Heart left ventricle (tissue), 16 donors: Measurements from ENCODE around the gene PGK2. TPM values are rescaled to one million over a fixed set of nuclear protein-coding genes. Genes with fewer than 3 reads are reported as not detected.

Source experiments
- ATAC-seq, 4 donors: fragments of 200-7000 bp; cut with Tn5 transposase; one replicate each; pipeline ENCODE4 v1.9.1; 2020 to 2022; ENCODE audit warnings: moderate library complexity in 4 of 4, mild to moderate bottlenecking in 3 of 4, moderate number of reproducible peaks in 1 of 4
- DNase-seq, 5 donors: peaks; one replicate each; pipeline ENCODE4 v3.0.0-alpha.2; 2020
- H3K27ac ChIP-seq, 12 donors: fragments of 200-600 bp; sonication (generic) in 4 of 12; one replicate each; pipeline versions ENCODE4 v1.5.0 to v1.8.0; 2016 to 2022; ENCODE audit warnings: mild to moderate bottlenecking in 2 of 12
- H3K27me3 ChIP-seq, 9 donors: fragments of 200-600 bp; sonication (generic) in 2 of 9; one replicate each; pipeline versions ENCODE4 v1.5.1 to v1.8.0; 2016 to 2022; ENCODE audit warnings: mild to moderate bottlenecking in 3 of 9
- H3K36me3 ChIP-seq, 9 donors: fragments of 200-600 bp; sonication (generic) in 2 of 9; one replicate each; pipeline versions ENCODE4 v1.5.0 to v1.8.0; 2018 to 2022; ENCODE audit warnings: mild to moderate bottlenecking in 2 of 9
- H3K4me1 ChIP-seq, 12 donors: fragments of 200-600 bp; sonication (generic) in 4 of 12; one replicate each; pipeline versions ENCODE4 v1.5.0 to v1.8.0; 2016 to 2022; ENCODE audit warnings: mild to moderate bottlenecking in 3 of 12
- H3K4me3 ChIP-seq, 12 donors: fragments of 200-600 bp; sonication (generic) in 4 of 12; one replicate each; pipeline versions ENCODE4 v1.5.0 to v1.8.0; 2017 to 2022; ENCODE audit warnings: mild to moderate bottlenecking in 9 of 12, moderate library complexity in 4 of 12
- H3K9me3 ChIP-seq, 12 donors: fragments of 200-600 bp; sonication (generic) in 4 of 12; one replicate each; pipeline versions ENCODE4 v1.5.0 to v1.8.0; 2016 to 2022; ENCODE audit warnings: mild to moderate bottlenecking in 1 of 12
- POLR2A ChIP-seq, 2 donors: fragments of 450-650 bp; IDR thresholded peaks; one replicate each; pipeline ENCODE4 v1.6.1; 2017; ENCODE audit warnings: antibody characterized with exemption in 2 of 2, mild to moderate bottlenecking in 2 of 2, moderate library complexity in 2 of 2
- WGBS, 4 donors: extraction: QIAGEN DNeasy Blood & Tissue Kit in 2 of 4; methylation state at CpG; one replicate each; pipeline versions ENCODE4 v1.1.5 to v1.1.7; 2013 to 2018; 5-methylcytosine and 5-hydroxymethylcytosine counted together
- intact Hi-C, 10 donors: fragments of 100-400 bp; cut with DNase I; formaldehyde crosslinking; loops; one replicate each; pipeline versions ENCODE4 v1.11.1 to v1.14.2; 2022
- polyA plus RNA-seq, 2 donors: library from polyadenylated mRNA; stranded (reverse); fragments of 200-250 nt; gene quantifications; one replicate each; pipeline ENCODE4 v1.2.3, GENCODE V29; 2013
- total RNA-seq, 9 donors: library from RNA; depleted of rRNA in 2 of 9; stranded (reverse); fragments of >200 nt in 2 of 9; fragmentation: NEBNext Ultra II Directional in 3 of 9; extraction: Animal tissue kit (Norgen Biotek cat#: 25700) in 3 of 9; gene quantifications; one replicate each; pipeline versions ENCODE4 v1.1.0 to v1.2.4, GENCODE V29; 2016 to 2023
- TF ChIP-seq, protein P1 (sequence below), 12 donors: fragments of 200-600 bp; sonication (generic) in 4 of 12; IDR thresholded peaks; one replicate each; pipeline versions ENCODE4 v1.5.0 to v1.8.0; 2018 to 2022; ENCODE audit warnings: antibody characterized with exemption in 12 of 12, mild to moderate bottlenecking in 5 of 12
- donor health status: ischemic (EF 13 %, LVEDD 7.1; RV severe dilation, severe dysfunction).
- donor health status: healthy with polysubstance abuse.
- donor health status: DM: no; HTN: yes; CAD: no.
- donor health status: DM: no; HTN: no; CAD: no.
- donor health status: ischemic (EF 25% LVEDD 6.9; RV normal size, moderate dysfunction).
- donor health status: ischemic (EF 25% LVEDD 5.7; RV mildly dilated, moderate dysfunction).
- donor health status: healthy.
- donor health status: DM: yes; HTN: yes; CAD: no.
- donor health status: ischemic (EF 35%, LVEDD 5.7; RV mildly dilated, moderate dysfunction).
- donor health status: nonischemic (EF 11% LVEDD 7.7; RV severe dilation, severe dysfunction).
- donor health status: DM: yes; HTN: yes; CAD: no.
- donor health status: PGD.
- donor health status: ischemic (EF 29% LVEDD 5.4; RV normal size, mild dysfunction).
- donor health status: nonischemic (EF 23%, LVEDD 6.1; RV moderate dilation, normal function).

Gene PGK2
- total and polyA plus RNA-seq, 11 donors = not detected

DNA sequence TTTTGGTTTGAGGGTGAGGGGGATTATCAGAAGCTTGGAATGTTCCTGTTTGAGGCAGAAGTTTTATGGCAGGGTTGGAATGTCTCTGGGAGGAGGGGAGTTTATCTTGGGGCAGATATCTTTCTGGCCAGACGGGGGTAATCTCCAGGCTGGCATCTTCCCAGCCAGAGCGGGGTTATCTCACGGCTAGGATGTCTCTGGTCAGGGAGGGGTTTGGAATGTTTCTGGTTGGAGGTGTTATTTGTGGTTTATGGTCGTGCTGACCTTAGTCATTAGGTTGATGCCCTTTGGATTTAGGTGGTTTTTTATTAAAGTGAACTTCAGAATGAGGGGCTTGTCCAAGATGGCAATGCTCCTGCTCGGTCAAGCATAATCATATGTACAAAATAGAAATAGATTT is 14.8 kb downstream of the PGK2 start:
- no peak for TF ChIP-seq POLR2A (IDR thresholded peaks at IDR 0.05)
- TF ChIP-seq, protein P1, sequence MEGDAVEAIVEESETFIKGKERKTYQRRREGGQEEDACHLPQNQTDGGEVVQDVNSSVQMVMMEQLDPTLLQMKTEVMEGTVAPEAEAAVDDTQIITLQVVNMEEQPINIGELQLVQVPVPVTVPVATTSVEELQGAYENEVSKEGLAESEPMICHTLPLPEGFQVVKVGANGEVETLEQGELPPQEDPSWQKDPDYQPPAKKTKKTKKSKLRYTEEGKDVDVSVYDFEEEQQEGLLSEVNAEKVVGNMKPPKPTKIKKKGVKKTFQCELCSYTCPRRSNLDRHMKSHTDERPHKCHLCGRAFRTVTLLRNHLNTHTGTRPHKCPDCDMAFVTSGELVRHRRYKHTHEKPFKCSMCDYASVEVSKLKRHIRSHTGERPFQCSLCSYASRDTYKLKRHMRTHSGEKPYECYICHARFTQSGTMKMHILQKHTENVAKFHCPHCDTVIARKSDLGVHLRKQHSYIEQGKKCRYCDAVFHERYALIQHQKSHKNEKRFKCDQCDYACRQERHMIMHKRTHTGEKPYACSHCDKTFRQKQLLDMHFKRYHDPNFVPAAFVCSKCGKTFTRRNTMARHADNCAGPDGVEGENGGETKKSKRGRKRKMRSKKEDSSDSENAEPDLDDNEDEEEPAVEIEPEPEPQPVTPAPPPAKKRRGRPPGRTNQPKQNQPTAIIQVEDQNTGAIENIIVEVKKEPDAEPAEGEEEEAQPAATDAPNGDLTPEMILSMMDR (IDR thresholded peaks at IDR 0.05) = no peak
- Histone ChIP-seq H3K4me1 (no peaks in the 10 kb centered on the region), H3K9me3 (no peaks in the 10 kb centered on the region), H3K27me3 (no peaks in the 10 kb centered on the region), H3K4me3 (no peak overlapping the region), H3K27ac (no peak overlapping the region), H3K36me3 (no peaks in the 10 kb centered on the region)
- no peak for DNase-seq
- ATAC-seq = no peak
- WGBS, 4 donors = 34 to 43% (median 39%) methylated on average over 5 of the region's 5 CpGs
- intact Hi-C loops = no loop called here

DNA sequence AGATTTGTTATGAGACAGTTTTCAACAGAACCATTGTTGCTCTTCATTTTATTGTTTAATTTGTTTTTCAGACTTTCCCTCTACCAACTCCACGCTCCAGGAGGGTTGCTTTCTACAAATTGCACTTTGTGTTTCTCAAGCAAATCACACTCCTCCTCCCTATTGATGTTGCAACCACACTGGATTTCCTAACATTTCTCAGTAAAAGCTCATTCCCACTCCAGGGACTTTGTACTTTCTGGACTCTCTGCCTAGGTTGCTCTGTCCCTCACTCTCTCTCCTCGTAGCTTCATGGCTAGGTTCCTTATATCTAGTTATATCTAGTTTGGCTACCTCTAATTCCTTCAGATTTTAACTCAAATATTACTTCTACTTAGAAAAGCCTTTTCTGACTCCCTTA is 20.3 kb downstream of the PGK2 start:
- intact Hi-C loops = no loop called here
- H3K27ac ChIP-seq = no peak overlapping the region
- DNase-seq (no peak), ATAC-seq (no peak)
- no peaks in the 10 kb centered on the region for H3K27me3 ChIP-seq
- 69 to 79% (median 72%) methylated on average over 2 of the region's 2 CpGs for WGBS, 4 donors
- no peaks in the 10 kb centered on the region for H3K36me3 ChIP-seq
- no peak overlapping the region for H3K4me3 ChIP-seq
- H3K4me1 ChIP-seq = no peaks in the 10 kb centered on the region
- TF ChIP-seq, protein P1 (IDR thresholded peaks at IDR 0.05) = no peak
- no peak for TF ChIP-seq POLR2A (IDR thresholded peaks at IDR 0.05)
- H3K9me3 ChIP-seq = no peaks in the 10 kb centered on the region

DNA sequence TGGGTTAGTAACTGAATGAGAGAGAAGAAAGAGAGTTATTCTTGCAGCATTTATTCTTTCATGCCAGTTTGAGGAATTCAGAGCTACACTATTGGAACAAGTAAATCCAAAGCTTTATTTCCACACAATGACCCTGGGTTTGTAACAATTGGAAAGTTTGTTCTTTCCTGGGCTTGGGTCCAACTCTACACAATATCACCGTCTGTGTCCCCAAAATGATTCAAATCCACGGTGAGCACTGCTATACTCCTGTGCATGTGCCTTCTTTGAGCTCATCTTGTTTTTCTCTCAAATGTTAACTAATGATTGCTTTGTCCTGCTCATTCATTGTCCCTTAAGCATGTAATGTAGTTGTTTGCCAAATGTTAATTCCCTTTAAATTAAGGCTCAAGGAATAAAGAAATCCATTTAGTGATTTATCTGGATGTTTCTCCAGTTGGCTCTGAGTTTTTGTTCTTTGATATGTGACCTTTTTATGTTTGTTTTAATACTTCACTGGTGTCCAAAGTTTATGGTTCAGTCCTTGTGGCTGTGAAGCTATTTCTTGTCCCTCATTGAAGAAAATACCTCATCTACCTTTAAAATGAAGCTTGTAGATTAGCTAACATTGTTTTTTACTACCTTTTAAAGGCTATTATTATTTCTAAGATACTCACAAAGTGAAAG is 22.4 kb downstream of the PGK2 start:
- Histone ChIP-seq H3K36me3 (no peaks in the 10 kb centered on the region), H3K4me3 (no peak overlapping the region), H3K9me3 (no peaks in the 10 kb centered on the region), H3K4me1 (no peaks in the 10 kb centered on the region), H3K27me3 (no peaks in the 10 kb centered on the region), H3K27ac (no peak overlapping the region)
- intact Hi-C loops = no loop called here
- DNase-seq (no peak), ATAC-seq (no peak)
- 55 to 64% (median 57%) methylated on average over 2 of the region's 2 CpGs for WGBS, 4 donors
- TF ChIP-seq, protein P1 (IDR thresholded peaks at IDR 0.05) = no peak
- TF ChIP-seq POLR2A (IDR thresholded peaks at IDR 0.05) = no peak

DNA sequence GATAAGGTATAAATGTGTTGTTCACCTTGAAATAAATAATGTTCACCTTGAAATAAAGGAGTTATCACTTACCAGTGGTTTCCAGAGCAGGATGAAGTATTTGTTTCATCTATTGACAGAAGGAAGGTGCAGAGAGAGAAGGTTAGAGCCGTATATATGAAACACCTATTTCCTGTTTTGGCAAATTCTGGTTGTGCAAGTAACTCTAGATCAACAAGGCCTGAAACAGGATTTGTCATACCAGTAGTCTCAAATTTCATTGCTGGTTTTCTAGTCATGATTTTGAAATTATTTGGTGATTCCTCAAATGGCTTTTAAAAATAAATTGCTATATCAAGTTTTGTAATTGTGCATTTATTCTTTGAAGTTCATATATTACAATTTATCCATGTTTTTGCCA is 42.8 kb downstream of the PGK2 start, which contains the start of gene CRISP3:
TSS of gene CRISP3 (minus strand) at position 130 of the 400 bp plus-strand sequence. CDS start at position 109, 21 bp downstream.
- no peak for DNase-seq
- H3K4me3 ChIP-seq = no peak within 1 kb of the TSS
- H3K27ac ChIP-seq = no peak within 1 kb of the TSS
- H3K27me3 ChIP-seq = no peaks in the 10 kb centered on the region
- H3K4me1 ChIP-seq = no peaks in the 10 kb centered on the region
- intact Hi-C loops = no loop called here
- no peak for TF ChIP-seq POLR2A (IDR thresholded peaks at IDR 0.05)
- TF ChIP-seq, protein P1 (IDR thresholded peaks at IDR 0.05) = no peak
- WGBS, 4 donors = 41 to 58% (median 48%) methylated on average over 1 of the region's 1 CpG
- ATAC-seq = no peak
- no peaks in the 10 kb centered on the region for H3K36me3 ChIP-seq
- H3K9me3 ChIP-seq = no peaks in the 10 kb centered on the region
